RWPE2 (cell line): ENCODE results near the gene ZNF337.
"Not testable (repeated sequence)": the region's sequence is repeated elsewhere in the genome, so short reads cannot be mapped to it uniquely, and the experiment has no call there.

ENCODE experiments used
- ATAC-seq: fragments of 200-7000 bp; cut with Tn5 transposase; 3 replicates; pipeline ENCODE4 v1.9.1; 2021; ENCODE audit warnings: low read depth
- DNase-seq: peaks from one replicate; pipeline ENCODE4 v3.0.0-alpha.2; 2020; ENCODE audit warnings: low spot score
- H3K27ac ChIP-seq: fragments of 450-650 bp; 2 replicates; pipeline ENCODE4 v1.5.1; 2017; ENCODE audit warnings: mild to moderate bottlenecking; ENCODE audit not compliant: poor library complexity, severe bottlenecking
- H3K27me3 ChIP-seq: fragments of 250-450 bp; sonication (Bioruptor Pico); 2 replicates; pipeline ENCODE4 v1.5.1; 2021; ENCODE audit warnings: mild to moderate bottlenecking, moderate library complexity; ENCODE audit not compliant: insufficient read depth, poor library complexity, severe bottlenecking
- H3K36me3 ChIP-seq: fragments of 250-450 bp; sonication (Bioruptor Pico); 2 replicates; pipeline ENCODE4 v1.5.1; 2020; ENCODE audit warnings: low read depth, mild to moderate bottlenecking, moderate library complexity
- H3K4me1 ChIP-seq: fragments of 250-450 bp; sonication (Bioruptor Pico); 2 replicates; pipeline ENCODE4 v1.5.1; 2021; ENCODE audit warnings: mild to moderate bottlenecking, moderate library complexity; ENCODE audit not compliant: insufficient read depth, poor library complexity, severe bottlenecking
- H3K4me3 ChIP-seq: fragments of 250-450 bp; sonication (Bioruptor Pico); 2 replicates; pipeline ENCODE4 v1.5.1; 2021; ENCODE audit warnings: mild to moderate bottlenecking, moderate library complexity; ENCODE audit not compliant: severe bottlenecking
- H3K9me3 ChIP-seq: fragments of 250-450 bp; sonication (Bioruptor Pico); 2 replicates; pipeline ENCODE4 v1.5.1; 2021; ENCODE audit warnings: mild to moderate bottlenecking, moderate library complexity; ENCODE audit not compliant: severe bottlenecking
- CTCF ChIP-seq: fragments of 450-650 bp; IDR thresholded peaks from one replicate; pipeline ENCODE4 v1.5.1; 2017; ENCODE audit warnings: mild to moderate bottlenecking, moderate library complexity; ENCODE audit not compliant: poor library complexity, severe bottlenecking

Gene ZNF337

GRCh38 chr20:25644814-25645213 is 51.8 kb downstream of the ZNF337 start:
- no peak for DNase-seq
- H3K9me3 ChIP-seq = peaks cover 2% of the 10 kb centered on the region
- H3K27me3 ChIP-seq = no peaks in the 10 kb centered on the region
- no peak overlapping the region for H3K4me3 ChIP-seq
- H3K36me3 ChIP-seq = peaks cover 22% of the 10 kb centered on the region
- H3K27ac ChIP-seq = no peak overlapping the region
- ATAC-seq = no peak
- TF ChIP-seq CTCF = no peak
- no peaks in the 10 kb centered on the region for H3K4me1 ChIP-seq

- H3K4me1 ChIP-seq = no peaks in the 10 kb centered on the region
- H3K4me3 ChIP-seq = no peak overlapping the region
- H3K9me3 ChIP-seq = peaks cover 2% of the 10 kb centered on the region
- no peak for TF ChIP-seq CTCF
- no peak overlapping the region for H3K27ac ChIP-seq
- peak; percentile 17; the same call in 1 of the 3 replicates for ATAC-seq
- H3K36me3 ChIP-seq = peaks cover 18% of the 10 kb centered on the region
- H3K27me3 ChIP-seq = no peaks in the 10 kb centered on the region
- DNase-seq = no peak
Measured at GRCh38 chr20:25643716-25644115, 52.9 kb downstream of the ZNF337 start.

- no peak for DNase-seq
- H3K4me3 ChIP-seq = no peak overlapping the region
- H3K9me3 ChIP-seq = no peaks in the 10 kb centered on the region
- no peaks in the 10 kb centered on the region for H3K27me3 ChIP-seq
- TF ChIP-seq CTCF = no peak
- H3K4me1 ChIP-seq = peaks cover 14% of the 10 kb centered on the region
- peaks cover 52% of the 10 kb centered on the region for H3K36me3 ChIP-seq
- no peak overlapping the region for H3K27ac ChIP-seq
- ATAC-seq = no peak
Measured at GRCh38 chr20:25637247-25637646, 59.4 kb downstream of the ZNF337 start.

- ATAC-seq = peak; percentile 99
- DNase-seq = no peak
- no peak for TF ChIP-seq CTCF
Measured at GRCh38 chr20:25632940-25633790, 63.5 kb downstream of the ZNF337 start.

GRCh38 chr20:25630615-25631014 is 66.0 kb downstream of the ZNF337 start:
- Histone ChIP-seq H3K36me3 (peaks cover 16% of the 10 kb centered on the region), H3K4me1 (peaks cover 14% of the 10 kb centered on the region)
- not testable (repeated sequence) for H3K27me3 ChIP-seq, H3K27ac ChIP-seq, DNase-seq, H3K4me3 ChIP-seq, H3K9me3 ChIP-seq, ATAC-seq

More at GRCh38 chr20:25632940-25633790, 63.5 kb downstream of the ZNF337 start:
- Histone ChIP-seq H3K27me3 (no peaks in the 10 kb centered on the region), H3K4me3 (no peak overlapping the region), H3K36me3 (peaks cover 39% of the 10 kb centered on the region), H3K27ac (peak overlapping the region; percentile 74), H3K9me3 (no peaks in the 10 kb centered on the region), H3K4me1 (peaks cover 14% of the 10 kb centered on the region)
